Measurements from ENCODE around the gene DAPK2. TPM values are rescaled to one million over a fixed set of nuclear protein-coding genes. Genes with fewer than 3 reads are reported as not detected.

The DAPK2 gene
- total RNA-seq, 6 experiments from 2014 or later, result 2.1 to 5.7 (median 5.1) TPM

- Mint-ChIP-seq H3K4me1 (ENCODE audit: low read depth) (peaks cover 22% of the 10 kb centered on the region), H3K36me3 (ENCODE audit: low read depth) (no peaks in the 10 kb centered on the region), H3K9me3 (no peaks in the 10 kb centered on the region), H3K27me3 (ENCODE audit: insufficient read depth) (0 out of 2 replicates have a peak, but pooled peaks cover 4% of the 10 kb centered on the region), H3K4me3 (no peak overlapping the region), H3K27ac (no peak overlapping the region)
- no peak for TF ChIP-seq CTCF (IDR thresholded peaks at IDR 0.05)
- no peak for DNase-seq
Measured at GRCh38 chr15:63943829-63944680, 102.2 kb downstream of the DAPK2 start.

DNA sequence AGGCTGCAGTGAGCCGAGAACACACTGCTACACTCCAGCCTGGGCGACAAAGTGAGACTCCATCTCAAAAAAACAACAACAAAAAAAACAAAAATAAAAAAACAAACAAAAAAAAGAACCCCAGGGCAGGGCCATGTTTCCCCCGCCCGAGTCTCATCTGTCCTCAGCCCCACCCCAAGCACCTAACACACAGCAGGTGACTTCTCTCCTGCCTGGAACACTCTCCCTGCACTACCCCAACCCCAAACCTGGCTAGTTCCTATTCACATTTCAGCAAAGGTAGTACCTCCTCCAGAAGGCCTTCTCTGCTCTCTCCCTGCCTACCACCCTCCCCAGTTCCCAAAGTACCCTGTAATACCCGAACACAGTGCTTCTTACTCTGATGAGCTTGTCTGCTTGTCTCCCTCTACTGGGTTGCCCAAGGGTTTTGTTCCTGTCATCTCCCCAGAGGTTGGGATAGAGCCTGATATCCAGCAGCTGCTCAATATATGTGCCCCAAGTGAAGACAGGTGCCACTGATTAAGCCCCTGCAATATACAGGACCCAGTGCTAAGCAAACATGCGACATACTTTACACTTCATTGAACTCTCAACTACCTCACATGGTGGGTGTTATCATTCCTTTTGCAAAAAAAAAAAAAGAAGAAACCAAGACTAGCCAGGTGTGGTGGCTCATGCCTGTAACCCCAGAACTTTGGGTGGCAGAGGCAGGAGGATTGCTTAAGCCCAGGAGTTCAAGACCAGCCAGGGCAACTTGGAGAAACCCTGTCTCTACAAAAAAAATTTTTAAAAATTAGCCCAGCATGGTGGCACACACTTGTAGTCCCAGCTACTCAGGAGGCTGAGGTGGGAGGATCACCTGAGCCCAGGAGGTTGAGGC is 103.6 kb downstream of the DAPK2 start:
- H3K27me3 Mint-ChIP-seq (ENCODE audit: insufficient read depth), result 0 out of 2 replicates have a peak, but pooled peaks cover 4% of the 10 kb centered on the region
- no peak overlapping the region for H3K4me3 Mint-ChIP-seq
- no peak overlapping the region for H3K27ac Mint-ChIP-seq
- TF ChIP-seq CTCF (IDR thresholded peaks at IDR 0.05), result no peak
- no peak for DNase-seq
- no peaks in the 10 kb centered on the region for H3K9me3 Mint-ChIP-seq
- peaks cover 29% of the 10 kb centered on the region for H3K4me1 Mint-ChIP-seq (ENCODE audit: low read depth)
- no peaks in the 10 kb centered on the region for H3K36me3 Mint-ChIP-seq (ENCODE audit: low read depth)

DNA sequence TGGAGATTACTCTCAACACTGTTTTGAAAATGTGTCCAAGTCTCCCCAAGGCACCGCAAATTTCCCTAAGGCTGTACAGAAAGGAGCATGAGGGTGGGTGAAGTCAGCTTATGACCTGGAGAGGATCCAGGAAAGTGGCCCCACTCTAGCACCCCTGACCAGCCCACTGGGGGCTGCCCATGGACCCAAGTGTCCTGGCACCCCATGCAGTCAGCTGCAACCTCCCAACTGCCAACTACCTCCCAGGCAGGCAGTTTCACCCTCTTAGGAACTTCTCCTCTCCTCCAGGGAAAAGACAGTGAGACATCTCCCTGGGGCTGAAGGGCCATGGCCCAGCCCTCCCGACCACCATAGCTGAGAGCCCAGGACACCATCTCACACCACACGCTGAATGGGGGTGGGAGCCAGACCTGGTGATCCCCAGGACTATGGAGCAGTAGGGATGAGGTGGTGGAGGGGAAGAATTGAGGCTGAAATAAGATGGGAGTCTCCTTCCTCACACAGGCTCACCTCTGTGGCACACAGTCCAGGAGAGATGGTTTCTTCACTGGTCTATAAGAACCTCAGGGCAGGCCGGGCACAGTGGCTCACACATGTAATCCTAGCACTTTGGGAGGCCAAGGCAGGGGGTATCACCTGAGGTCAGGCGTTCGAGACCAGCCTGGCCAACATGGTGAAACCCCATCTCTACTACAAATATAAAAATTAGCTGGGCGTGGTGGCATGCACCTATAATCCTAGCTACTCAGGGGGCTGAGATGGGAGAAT is 104.4 kb downstream of the DAPK2 start:
- 0 out of 2 replicates have a peak, but pooled peaks cover 4% of the 10 kb centered on the region for H3K27me3 Mint-ChIP-seq (ENCODE audit: insufficient read depth)
- no peak for TF ChIP-seq CTCF (IDR thresholded peaks at IDR 0.05)
- H3K9me3 Mint-ChIP-seq, result no peaks in the 10 kb centered on the region
- H3K36me3 Mint-ChIP-seq (ENCODE audit: low read depth), result no peaks in the 10 kb centered on the region
- peaks cover 29% of the 10 kb centered on the region for H3K4me1 Mint-ChIP-seq (ENCODE audit: low read depth)
- no peak overlapping the region for H3K27ac Mint-ChIP-seq
- H3K4me3 Mint-ChIP-seq, result no peak overlapping the region
- no peak for DNase-seq

DNA sequence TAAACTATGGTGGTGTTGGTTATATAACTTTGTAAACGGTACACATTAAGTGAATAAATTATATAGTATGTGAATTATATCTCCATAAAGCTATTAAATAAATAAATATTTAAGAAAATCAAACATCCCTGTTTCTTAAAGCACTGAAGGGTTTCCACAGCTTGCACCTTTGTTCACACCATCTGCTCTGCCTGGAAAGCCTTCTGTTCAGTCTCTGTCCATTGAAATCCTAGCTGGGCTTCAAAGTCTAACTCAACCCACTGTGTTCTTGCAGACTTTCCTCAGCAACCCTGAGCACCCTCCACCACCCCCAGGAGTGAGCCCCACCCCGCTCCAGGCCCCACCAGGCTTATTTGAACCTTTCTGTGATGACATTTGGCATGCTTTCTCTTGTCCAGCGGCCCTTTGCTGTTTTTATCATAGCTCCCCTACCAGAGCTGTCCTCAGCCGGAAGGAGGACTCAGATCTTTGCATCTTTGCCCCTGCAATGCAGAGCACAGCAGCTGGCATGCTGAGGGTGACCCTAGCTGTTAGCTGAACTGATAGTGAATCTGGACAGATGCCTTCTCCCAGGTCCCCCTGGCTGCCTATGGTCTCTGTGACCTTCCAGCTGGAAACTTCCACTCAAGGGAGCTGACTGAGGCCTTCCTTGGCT is 105.2 kb downstream of the DAPK2 start:
- DNase-seq, result no peak
- 0 out of 2 replicates have a peak, but pooled peaks cover 4% of the 10 kb centered on the region for H3K27me3 Mint-ChIP-seq (ENCODE audit: insufficient read depth)
- peaks cover 29% of the 10 kb centered on the region for H3K4me1 Mint-ChIP-seq (ENCODE audit: low read depth)
- no peak overlapping the region for H3K27ac Mint-ChIP-seq
- no peak overlapping the region for H3K4me3 Mint-ChIP-seq
- no peaks in the 10 kb centered on the region for H3K36me3 Mint-ChIP-seq (ENCODE audit: low read depth)
- TF ChIP-seq CTCF (IDR thresholded peaks at IDR 0.05), result no peak
- H3K9me3 Mint-ChIP-seq, result no peaks in the 10 kb centered on the region

All from HFFc6 (cell line).